ENCODE results near the gene UIMC1.
"Not testable (repeated sequence)": the region's sequence is repeated elsewhere in the genome, so short reads cannot be mapped to it uniquely, and the experiment has no call there.

The UIMC1 gene

GRCh38 chr5:177025101-177025601 lies 18.6 kb upstream of the UIMC1 start:
- H3K27ac Mint-ChIP-seq = no peak overlapping the region
- H3K27me3 Mint-ChIP-seq (ENCODE audit: low read depth) = no peaks in the 10 kb centered on the region
- H3K4me3 Mint-ChIP-seq = peak overlapping the region; percentile 8
- H3K4me1 Mint-ChIP-seq (ENCODE audit: low read depth) = peaks cover 31% of the 10 kb centered on the region
- DNase-seq (ENCODE audit: low spot score) = no peak
- H3K36me3 Mint-ChIP-seq (ENCODE audit: low read depth) = peaks cover 29% of the 10 kb centered on the region
- H3K9me3 Mint-ChIP-seq = no peaks in the 10 kb centered on the region

GRCh38 chr5:177024559-177024958 lies 18.0 kb upstream of the UIMC1 start:
- no peak for DNase-seq (ENCODE audit: low spot score)
- Mint-ChIP-seq H3K27ac (no peak overlapping the region), H3K36me3 (ENCODE audit: low read depth) (peaks cover 25% of the 10 kb centered on the region), H3K4me1 (ENCODE audit: low read depth) (peaks cover 31% of the 10 kb centered on the region), H3K4me3 (peak overlapping the region; percentile 8), H3K27me3 (ENCODE audit: low read depth) (no peaks in the 10 kb centered on the region), H3K9me3 (no peaks in the 10 kb centered on the region)

- H3K4me1 Mint-ChIP-seq (ENCODE audit: low read depth) = peaks cover 31% of the 10 kb centered on the region
- peak; percentile 9 for DNase-seq (ENCODE audit: low spot score)
Measured at GRCh38 chr5:177023303-177023664, 16.7 kb upstream of the UIMC1 start.

GRCh38 chr5:177022386-177023302 lies 16.1 kb upstream of the UIMC1 start, which contains the start of gene ZNF346:
Gene ZNF346, plus strand, starts transcription at chr5:177022696. Its CDS starts 43 bp downstream, at chr5:177022739.
- Mint-ChIP-seq H3K9me3 (no peaks in the 10 kb centered on the region), H3K36me3 (ENCODE audit: low read depth) (peaks cover 18% of the 10 kb centered on the region), H3K4me3 (peak within 1 kb of the TSS; percentile 100), H3K27me3 (ENCODE audit: low read depth) (no peaks in the 10 kb centered on the region), H3K4me1 (ENCODE audit: low read depth) (peaks cover 31% of the 10 kb centered on the region), H3K27ac (peak within 1 kb of the TSS; percentile 98)
- peak; percentile 87 for DNase-seq (ENCODE audit: low spot score)

More at GRCh38 chr5:177023303-177023664, 16.7 kb upstream of the UIMC1 start:
- Mint-ChIP-seq H3K27ac (peak overlapping the region; percentile 98), H3K36me3 (ENCODE audit: low read depth) (peaks cover 20% of the 10 kb centered on the region), H3K4me3 (peak overlapping the region; percentile 100), H3K27me3 (ENCODE audit: low read depth) (no peaks in the 10 kb centered on the region), H3K9me3 (no peaks in the 10 kb centered on the region)

GRCh38 chr5:177020033-177020432 lies 13.5 kb upstream of the UIMC1 start:
- Mint-ChIP-seq H3K4me1 (ENCODE audit: low read depth) (peaks cover 25% of the 10 kb centered on the region), H3K27me3 (ENCODE audit: low read depth) (no peaks in the 10 kb centered on the region), H3K27ac (no peak overlapping the region), H3K36me3 (ENCODE audit: low read depth) (peaks cover 9% of the 10 kb centered on the region), H3K4me3 (no peak overlapping the region), H3K9me3 (no peaks in the 10 kb centered on the region)
- DNase-seq (ENCODE audit: low spot score) = no peak

GRCh38 chr5:177018341-177018740 lies 11.8 kb upstream of the UIMC1 start:
- H3K4me3 Mint-ChIP-seq = no peak overlapping the region
- H3K36me3 Mint-ChIP-seq (ENCODE audit: low read depth) = peaks cover 5% of the 10 kb centered on the region
- H3K27ac Mint-ChIP-seq = no peak overlapping the region
- peaks cover 12% of the 10 kb centered on the region for H3K4me1 Mint-ChIP-seq (ENCODE audit: low read depth)
- H3K27me3 Mint-ChIP-seq (ENCODE audit: low read depth) = no peaks in the 10 kb centered on the region
- H3K9me3 Mint-ChIP-seq = no peaks in the 10 kb centered on the region
- DNase-seq (ENCODE audit: low spot score) = no peak

GRCh38 chr5:177015156-177015555 lies 8.6 kb upstream of the UIMC1 start:
- Mint-ChIP-seq H3K36me3 (ENCODE audit: low read depth) (no peaks in the 10 kb centered on the region), H3K27me3 (ENCODE audit: low read depth) (no peaks in the 10 kb centered on the region), H3K27ac (no peak overlapping the region), H3K4me1 (ENCODE audit: low read depth) (no peaks in the 10 kb centered on the region), H3K4me3 (no peak overlapping the region), H3K9me3 (no peaks in the 10 kb centered on the region)
- DNase-seq (ENCODE audit: low spot score) = no peak

GRCh38 chr5:177010153-177010552 lies 3.6 kb upstream of the UIMC1 start:
- Mint-ChIP-seq H3K4me1 (ENCODE audit: low read depth) (peaks cover 6% of the 10 kb centered on the region), H3K9me3 (no peaks in the 10 kb centered on the region), H3K4me3 (no peak overlapping the region), H3K36me3 (ENCODE audit: low read depth) (peaks cover 6% of the 10 kb centered on the region), H3K27me3 (ENCODE audit: low read depth) (no peaks in the 10 kb centered on the region), H3K27ac (no peak overlapping the region)
- no peak for DNase-seq (ENCODE audit: low spot score)

GRCh38 chr5:177008716-177009115 lies 2.1 kb upstream of the UIMC1 start:
- H3K4me3 Mint-ChIP-seq = no peak overlapping the region
- H3K36me3 Mint-ChIP-seq (ENCODE audit: low read depth) = peaks cover 6% of the 10 kb centered on the region
- H3K4me1 Mint-ChIP-seq (ENCODE audit: low read depth) = peaks cover 14% of the 10 kb centered on the region
- no peak for DNase-seq (ENCODE audit: low spot score)
- H3K9me3 Mint-ChIP-seq = no peaks in the 10 kb centered on the region
- H3K27me3 Mint-ChIP-seq (ENCODE audit: low read depth) = no peaks in the 10 kb centered on the region
- no peak overlapping the region for H3K27ac Mint-ChIP-seq

GRCh38 chr5:177005619-177006264 lies 837 bp downstream of the UIMC1 start:
- Mint-ChIP-seq H3K9me3 (no peaks in the 10 kb centered on the region), H3K36me3 (ENCODE audit: low read depth) (peaks cover 9% of the 10 kb centered on the region), H3K4me3 (peak overlapping the region; percentile 94), H3K27me3 (ENCODE audit: low read depth) (no peaks in the 10 kb centered on the region), H3K27ac (peak overlapping the region; percentile 89), H3K4me1 (ENCODE audit: low read depth) (peaks cover 15% of the 10 kb centered on the region)
- peak; percentile 73 for DNase-seq (ENCODE audit: low spot score)

GRCh38 chr5:177004961-177005360 lies 1.6 kb downstream of the UIMC1 start:
- no peaks in the 10 kb centered on the region for H3K9me3 Mint-ChIP-seq
- H3K4me1 Mint-ChIP-seq (ENCODE audit: low read depth) = peaks cover 15% of the 10 kb centered on the region
- no peak overlapping the region for H3K27ac Mint-ChIP-seq
- H3K4me3 Mint-ChIP-seq = peak overlapping the region; percentile 94
- H3K27me3 Mint-ChIP-seq (ENCODE audit: low read depth) = no peaks in the 10 kb centered on the region
- no peak for DNase-seq (ENCODE audit: low spot score)
- peaks cover 14% of the 10 kb centered on the region for H3K36me3 Mint-ChIP-seq (ENCODE audit: low read depth)

- DNase-seq (ENCODE audit: low spot score) = no peak
- Mint-ChIP-seq H3K9me3 (no peaks in the 10 kb centered on the region), H3K36me3 (ENCODE audit: low read depth) (peaks cover 19% of the 10 kb centered on the region), H3K4me3 (no peak overlapping the region), H3K27me3 (ENCODE audit: low read depth) (no peaks in the 10 kb centered on the region), H3K4me1 (ENCODE audit: low read depth) (peaks cover 18% of the 10 kb centered on the region), H3K27ac (no peak overlapping the region)
Measured at GRCh38 chr5:177003649-177004048, 2.9 kb downstream of the UIMC1 start.

- not testable (repeated sequence) for H3K27ac Mint-ChIP-seq; H3K9me3 Mint-ChIP-seq; H3K4me3 Mint-ChIP-seq; H3K27me3 Mint-ChIP-seq (ENCODE audit: low read depth); DNase-seq (ENCODE audit: low spot score)
- Mint-ChIP-seq H3K4me1 (ENCODE audit: low read depth) (peaks cover 35% of the 10 kb centered on the region), H3K36me3 (ENCODE audit: low read depth) (peaks cover 25% of the 10 kb centered on the region)
Measured at GRCh38 chr5:176999526-176999925, 7.1 kb downstream of the UIMC1 start.

- H3K4me1 Mint-ChIP-seq (ENCODE audit: low read depth) = peaks cover 33% of the 10 kb centered on the region
- no peak overlapping the region for H3K4me3 Mint-ChIP-seq
- peaks cover 5% of the 10 kb centered on the region for H3K9me3 Mint-ChIP-seq
- H3K36me3 Mint-ChIP-seq (ENCODE audit: low read depth) = peaks cover 31% of the 10 kb centered on the region
- H3K27ac Mint-ChIP-seq = no peak overlapping the region
- H3K27me3 Mint-ChIP-seq (ENCODE audit: low read depth) = no peaks in the 10 kb centered on the region
- no peak for DNase-seq (ENCODE audit: low spot score)
Measured at GRCh38 chr5:176998828-176999227, 7.8 kb downstream of the UIMC1 start.

Measured in T-helper 2 cell treated with Interferon-gamma antibody and Interleukin-4, amounts not matched to agents 5 μg/mL and 100 μg/mL, for 36 hours (primary cell).